ENCODE measurements around the gene COTL1. TPM values are rescaled to one million over a fixed set of nuclear protein-coding genes. Genes with fewer than 3 reads are reported as not detected.
A peak's percentile ranks its signal among the peaks of the same experiment; 100 is the strongest.

The COTL1 gene
- total RNA-seq, 4 donors from 2014 or later = 7.9 to 12.9 (median 10.3) TPM

DNA sequence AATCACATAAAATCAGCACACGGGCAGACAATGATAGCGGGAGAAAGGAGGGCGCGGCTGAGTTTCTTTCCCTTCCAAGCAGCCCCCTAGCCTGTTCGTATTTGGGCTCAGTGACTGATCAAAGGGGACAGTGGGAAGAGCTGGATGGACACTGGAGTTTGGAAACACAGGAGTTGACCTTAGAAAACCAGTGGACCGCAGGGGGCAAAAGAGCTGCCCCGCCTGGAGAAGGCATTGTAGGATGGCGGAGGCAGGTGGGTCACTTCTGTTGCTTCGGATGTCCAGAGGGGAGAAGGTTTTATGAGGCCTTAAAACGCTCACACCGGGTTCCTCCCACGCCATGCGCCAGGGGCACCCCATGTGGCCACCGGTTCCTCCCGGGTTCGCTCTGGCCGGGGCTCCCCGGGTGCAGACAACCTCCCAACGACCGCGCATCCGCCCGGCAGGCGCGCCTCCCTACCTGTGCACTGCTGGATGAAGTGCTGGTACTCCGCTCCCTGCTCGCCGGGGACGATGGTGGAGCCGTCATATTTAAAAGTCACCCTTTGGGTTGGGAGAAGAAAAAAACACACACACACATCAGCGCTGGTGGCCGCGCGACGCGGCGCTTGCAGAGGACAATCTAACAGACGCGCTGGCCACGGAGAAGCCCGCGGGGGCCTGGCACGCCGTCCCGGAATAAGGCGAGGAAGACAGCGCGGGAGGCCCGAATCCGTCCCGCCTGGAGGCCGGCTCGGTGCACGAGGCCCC, 662 bp downstream of the COTL1 start:
- Histone ChIP-seq H3K4me1 (peaks cover 42% of the 10 kb centered on the region), H3K27me3 (no peaks in the 10 kb centered on the region), H3K36me3 (no peaks in the 10 kb centered on the region), H3K27ac (peak overlapping the region; percentile 63), H3K9me3 (no peaks in the 10 kb centered on the region), H3K4me3 (peak overlapping the region; percentile 72)
- WGBS = 1% methylated on average over 33 of the region's 54 CpGs
- DNase-seq (ENCODE audit: low spot score in 2 of 2) = peak in 1 of 2 donors; percentile 74
- TF ChIP-seq POLR2AphosphoS5 (IDR thresholded peaks at IDR 0.05) (no peak), POLR2A (IDR thresholded peaks at IDR 0.05) (no peak), EP300 (IDR thresholded peaks at IDR 0.05) (no peak)
- TF ChIP-seq, protein P1, sequence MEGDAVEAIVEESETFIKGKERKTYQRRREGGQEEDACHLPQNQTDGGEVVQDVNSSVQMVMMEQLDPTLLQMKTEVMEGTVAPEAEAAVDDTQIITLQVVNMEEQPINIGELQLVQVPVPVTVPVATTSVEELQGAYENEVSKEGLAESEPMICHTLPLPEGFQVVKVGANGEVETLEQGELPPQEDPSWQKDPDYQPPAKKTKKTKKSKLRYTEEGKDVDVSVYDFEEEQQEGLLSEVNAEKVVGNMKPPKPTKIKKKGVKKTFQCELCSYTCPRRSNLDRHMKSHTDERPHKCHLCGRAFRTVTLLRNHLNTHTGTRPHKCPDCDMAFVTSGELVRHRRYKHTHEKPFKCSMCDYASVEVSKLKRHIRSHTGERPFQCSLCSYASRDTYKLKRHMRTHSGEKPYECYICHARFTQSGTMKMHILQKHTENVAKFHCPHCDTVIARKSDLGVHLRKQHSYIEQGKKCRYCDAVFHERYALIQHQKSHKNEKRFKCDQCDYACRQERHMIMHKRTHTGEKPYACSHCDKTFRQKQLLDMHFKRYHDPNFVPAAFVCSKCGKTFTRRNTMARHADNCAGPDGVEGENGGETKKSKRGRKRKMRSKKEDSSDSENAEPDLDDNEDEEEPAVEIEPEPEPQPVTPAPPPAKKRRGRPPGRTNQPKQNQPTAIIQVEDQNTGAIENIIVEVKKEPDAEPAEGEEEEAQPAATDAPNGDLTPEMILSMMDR (IDR thresholded peaks at IDR 0.05) = no peak

DNA sequence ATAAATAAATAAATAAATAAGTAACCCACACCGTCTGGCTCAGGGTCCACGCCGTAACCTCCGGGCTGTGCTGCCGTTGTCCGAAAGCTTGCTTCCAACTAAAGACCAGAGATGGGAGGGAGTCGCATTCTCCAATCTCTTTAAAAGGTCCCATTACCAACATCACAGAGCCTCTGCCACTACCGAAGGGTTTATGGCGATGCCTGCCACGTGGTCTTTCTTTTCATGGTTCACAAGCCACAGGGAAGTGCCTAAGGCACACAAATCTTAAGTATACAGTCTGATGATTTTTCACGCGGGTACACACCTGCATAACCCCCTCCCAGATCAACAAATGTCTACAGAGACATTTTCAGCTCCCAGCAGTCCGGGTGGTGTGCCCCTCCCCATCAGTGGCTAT, 1.4 kb downstream of the COTL1 start:
- Histone ChIP-seq H3K27me3 (no peaks in the 10 kb centered on the region), H3K27ac (no peak overlapping the region), H3K4me3 (peak overlapping the region; percentile 72), H3K36me3 (no peaks in the 10 kb centered on the region), H3K9me3 (no peaks in the 10 kb centered on the region), H3K4me1 (peaks cover 36% of the 10 kb centered on the region)
- no peak for DNase-seq (ENCODE audit: low spot score in 2 of 2)
- TF ChIP-seq, protein P1 (IDR thresholded peaks at IDR 0.05) = no peak
- TF ChIP-seq EP300 (IDR thresholded peaks at IDR 0.05) = no peak
- no peak for TF ChIP-seq POLR2A (IDR thresholded peaks at IDR 0.05)
- no peak for TF ChIP-seq POLR2AphosphoS5 (IDR thresholded peaks at IDR 0.05)
- 11% methylated on average over 13 of the region's 13 CpGs for WGBS

DNA sequence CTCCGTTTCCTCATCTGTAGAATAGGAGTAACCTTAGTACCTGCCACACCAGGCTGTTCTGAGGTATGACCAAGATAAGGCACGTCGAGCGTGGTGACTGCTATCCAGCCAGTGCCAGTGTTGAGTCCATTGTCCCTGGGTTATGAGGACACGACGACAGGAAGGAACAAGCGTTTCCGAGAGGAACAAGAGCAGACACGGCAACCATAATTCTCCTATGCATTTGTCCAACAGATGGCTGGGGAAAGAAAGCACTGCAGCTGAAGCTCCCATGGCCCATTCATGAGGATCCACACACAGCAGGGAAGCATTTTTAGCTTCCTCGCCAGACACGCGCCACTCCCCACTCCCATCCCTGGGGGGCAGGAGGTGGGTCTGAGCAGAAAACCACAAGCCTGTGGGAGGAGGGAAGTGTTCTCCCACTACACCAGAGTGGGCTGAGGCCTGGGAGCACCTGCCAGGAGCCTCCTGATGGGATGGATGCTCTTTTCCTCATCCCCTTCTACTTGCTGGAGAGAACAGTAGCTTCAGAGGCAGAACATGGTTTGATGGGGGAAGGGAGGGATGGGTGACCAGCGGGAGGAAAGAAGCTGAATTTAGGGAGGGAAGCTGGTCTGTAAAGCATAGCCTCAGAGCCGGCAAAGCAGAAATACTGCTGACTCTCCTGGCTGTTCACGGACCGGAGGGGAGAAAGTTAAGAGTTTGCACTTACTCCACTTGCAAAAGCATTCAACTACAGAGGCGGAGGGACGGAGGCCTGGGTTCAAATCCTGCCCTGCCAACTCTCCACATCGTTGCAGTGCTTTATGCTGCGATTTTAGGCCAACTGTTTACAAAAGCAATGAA, 2.7 kb downstream of the COTL1 start:
- DNase-seq (ENCODE audit: low spot score in 2 of 2) = no peak
- no peaks in the 10 kb centered on the region for H3K27me3 ChIP-seq
- H3K36me3 ChIP-seq = no peaks in the 10 kb centered on the region
- peak overlapping the region; percentile 3 for H3K4me3 ChIP-seq
- no peak for TF ChIP-seq POLR2AphosphoS5 (IDR thresholded peaks at IDR 0.05)
- TF ChIP-seq POLR2A (IDR thresholded peaks at IDR 0.05) = no peak
- TF ChIP-seq EP300 (IDR thresholded peaks at IDR 0.05) = no peak
- TF ChIP-seq, protein P1 (IDR thresholded peaks at IDR 0.05) = no peak
- H3K9me3 ChIP-seq = no peaks in the 10 kb centered on the region
- H3K4me1 ChIP-seq = peaks cover 36% of the 10 kb centered on the region
- WGBS = 80% methylated on average over 20 of the region's 20 CpGs
- H3K27ac ChIP-seq = no peak overlapping the region

DNA sequence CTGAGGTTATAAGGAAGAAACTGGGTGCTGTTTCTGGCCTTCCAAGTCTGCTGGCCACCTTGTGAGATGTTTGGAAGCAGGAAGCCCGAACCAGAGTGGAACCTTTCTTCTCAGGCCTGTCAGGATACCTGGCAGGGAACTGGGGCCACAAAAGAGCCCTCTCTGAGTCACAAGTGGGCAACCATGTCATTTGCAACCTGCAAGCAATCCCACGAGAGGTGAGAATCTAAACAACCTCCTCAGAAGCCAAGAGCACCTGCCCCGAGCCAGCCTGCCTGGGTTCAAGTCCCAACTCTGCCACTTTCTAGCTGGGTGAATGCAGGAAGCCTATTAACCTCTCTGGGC, 3.3 kb downstream of the COTL1 start:
- Histone ChIP-seq H3K4me3 (no peak overlapping the region), H3K27me3 (no peaks in the 10 kb centered on the region), H3K36me3 (no peaks in the 10 kb centered on the region), H3K27ac (no peak overlapping the region), H3K4me1 (peaks cover 36% of the 10 kb centered on the region), H3K9me3 (no peaks in the 10 kb centered on the region)
- no peak for DNase-seq (ENCODE audit: low spot score in 2 of 2)
- 83% methylated on average over 1 of the region's 3 CpGs for WGBS
- TF ChIP-seq EP300 (IDR thresholded peaks at IDR 0.05) = no peak
- TF ChIP-seq, protein P1 (IDR thresholded peaks at IDR 0.05) = no peak
- no peak for TF ChIP-seq POLR2A (IDR thresholded peaks at IDR 0.05)
- no peak for TF ChIP-seq POLR2AphosphoS5 (IDR thresholded peaks at IDR 0.05)

DNA sequence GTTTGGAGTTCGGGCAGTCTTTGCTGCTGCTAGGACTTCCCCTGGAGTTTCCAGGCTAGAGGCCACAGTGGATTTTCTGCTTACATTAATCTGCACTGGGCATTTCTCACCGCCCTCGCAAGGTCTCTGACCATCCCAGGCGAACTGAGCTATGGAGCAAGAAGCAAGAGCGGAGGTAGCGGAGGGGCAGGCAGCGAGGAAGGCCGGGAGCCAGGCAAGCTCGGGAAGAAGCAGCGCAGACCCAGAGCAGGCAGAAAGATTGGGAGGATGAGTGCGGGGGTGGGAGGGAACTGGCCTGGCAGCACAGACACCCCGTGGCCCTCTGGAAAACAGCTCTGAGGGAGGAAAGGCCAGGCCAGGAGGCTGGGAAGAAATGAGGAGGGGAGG, 3.8 kb downstream of the COTL1 start:
- Histone ChIP-seq H3K36me3 (no peaks in the 10 kb centered on the region), H3K27me3 (no peaks in the 10 kb centered on the region), H3K27ac (no peak overlapping the region), H3K9me3 (no peaks in the 10 kb centered on the region), H3K4me3 (no peak overlapping the region), H3K4me1 (peaks cover 36% of the 10 kb centered on the region)
- TF ChIP-seq, protein P1 (IDR thresholded peaks at IDR 0.05) = no peak
- TF ChIP-seq POLR2A (IDR thresholded peaks at IDR 0.05) (no peak), POLR2AphosphoS5 (IDR thresholded peaks at IDR 0.05) (no peak), EP300 (IDR thresholded peaks at IDR 0.05) (no peak)
- WGBS = 90% methylated on average over 12 of the region's 12 CpGs
- DNase-seq (ENCODE audit: low spot score in 2 of 2) = peak in 1 of 2 donors; percentile 48
